GM12872 (cell line): ENCODE measurements around the gene CRP.

Experiments
- TF ChIP-seq, protein P1 (sequence below): IDR thresholded peaks from 3 replicates; pipeline ENCODE4 v1.5.1; 2011; ENCODE audit warnings: low read depth, mild to moderate bottlenecking, low read length, moderate library complexity; ENCODE audit not compliant: insufficient read depth

CRP gene

DNA sequence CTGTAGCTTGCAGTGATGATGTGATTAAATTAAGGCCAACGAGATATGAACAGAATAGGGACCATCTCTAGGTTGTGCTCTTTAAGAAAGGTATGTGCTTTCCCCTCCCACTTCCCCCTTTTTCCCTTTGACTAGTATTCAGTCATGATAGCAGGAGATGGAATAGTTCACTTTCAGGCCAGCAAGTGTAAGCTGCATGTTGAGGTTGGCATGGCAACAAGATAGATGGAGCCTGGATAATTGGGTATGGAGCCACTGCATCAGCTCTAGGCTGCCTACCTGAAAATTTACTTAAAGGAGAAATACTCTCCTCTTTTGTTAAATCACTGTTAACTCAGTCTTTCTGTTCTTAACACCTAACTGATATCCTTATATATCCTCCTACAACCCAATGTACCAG is 1.5 kb upstream of the CRP start:
- TF ChIP-seq, protein P1, sequence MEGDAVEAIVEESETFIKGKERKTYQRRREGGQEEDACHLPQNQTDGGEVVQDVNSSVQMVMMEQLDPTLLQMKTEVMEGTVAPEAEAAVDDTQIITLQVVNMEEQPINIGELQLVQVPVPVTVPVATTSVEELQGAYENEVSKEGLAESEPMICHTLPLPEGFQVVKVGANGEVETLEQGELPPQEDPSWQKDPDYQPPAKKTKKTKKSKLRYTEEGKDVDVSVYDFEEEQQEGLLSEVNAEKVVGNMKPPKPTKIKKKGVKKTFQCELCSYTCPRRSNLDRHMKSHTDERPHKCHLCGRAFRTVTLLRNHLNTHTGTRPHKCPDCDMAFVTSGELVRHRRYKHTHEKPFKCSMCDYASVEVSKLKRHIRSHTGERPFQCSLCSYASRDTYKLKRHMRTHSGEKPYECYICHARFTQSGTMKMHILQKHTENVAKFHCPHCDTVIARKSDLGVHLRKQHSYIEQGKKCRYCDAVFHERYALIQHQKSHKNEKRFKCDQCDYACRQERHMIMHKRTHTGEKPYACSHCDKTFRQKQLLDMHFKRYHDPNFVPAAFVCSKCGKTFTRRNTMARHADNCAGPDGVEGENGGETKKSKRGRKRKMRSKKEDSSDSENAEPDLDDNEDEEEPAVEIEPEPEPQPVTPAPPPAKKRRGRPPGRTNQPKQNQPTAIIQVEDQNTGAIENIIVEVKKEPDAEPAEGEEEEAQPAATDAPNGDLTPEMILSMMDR = no peak

GRCh38 chr1:159712080-159712479 is 2.3 kb downstream of the CRP start:
- TF ChIP-seq, protein P1 = no peak

- TF ChIP-seq, protein P1 = no peak
Observed at GRCh38 chr1:159707472-159708260, 6.7 kb downstream of the CRP start.

GRCh38 chr1:159705904-159706256 is 8.5 kb downstream of the CRP start:
- TF ChIP-seq, protein P1 = no peak

DNA sequence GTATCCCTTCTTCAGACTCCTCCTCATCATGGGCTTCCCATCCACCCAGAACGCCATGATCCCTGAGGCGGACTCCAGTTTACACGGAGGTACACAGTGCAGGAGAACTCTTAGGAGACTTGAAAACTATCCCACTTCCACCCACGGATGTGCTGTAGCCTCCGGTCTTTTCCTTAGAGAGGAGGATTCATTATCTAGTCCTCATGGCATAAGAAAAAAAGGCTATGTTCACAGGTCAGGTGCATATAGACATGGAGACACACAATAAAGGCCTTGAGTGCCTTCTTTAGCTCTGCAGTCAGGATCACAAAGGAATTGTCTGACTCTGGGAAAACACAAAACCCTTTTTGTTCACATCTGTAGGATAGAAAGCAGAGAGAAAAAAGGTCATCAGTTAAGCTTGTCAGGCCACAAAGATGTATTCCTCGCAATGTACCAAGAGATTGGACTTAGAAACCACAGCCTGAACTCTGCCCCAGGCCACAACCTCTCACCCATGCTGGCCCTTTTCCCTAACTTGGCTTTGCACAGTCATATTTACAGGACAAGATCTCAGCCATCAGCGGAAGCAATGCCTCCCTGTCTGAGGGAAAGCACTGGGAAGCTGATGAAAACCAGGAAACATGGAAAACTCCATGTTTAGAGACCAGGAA is 9.0 kb downstream of the CRP start:
- TF ChIP-seq, protein P1 = no peak

- TF ChIP-seq, protein P1 = no peak
Observed at GRCh38 chr1:159704481-159704880, 9.9 kb downstream of the CRP start.

GRCh38 chr1:159700312-159700711 is 14.1 kb downstream of the CRP start:
- TF ChIP-seq, protein P1 = no peak
